ENCODE measurements around the gene ZNF846.
"Not testable (repeated sequence)": the region's sequence is repeated elsewhere in the genome, so short reads cannot be mapped to it uniquely, and the experiment has no call there.

ZNF846 gene

GRCh38 chr19:9768175-9769112 is at the start of gene ZNF846:
ZNF846 (minus strand) TSS chr19:9768738; CDS start chr19:9764950, 3,788 bp downstream.
- DNase-seq = peak; percentile 86

GRCh38 chr19:9818175-9818733 is 49.7 kb upstream of the ZNF846 start:
- no peak for DNase-seq

- DNase-seq = no peak
Measured at GRCh38 chr19:9811139-9811538, 42.6 kb upstream of the ZNF846 start.

GRCh38 chr19:9808855-9809824 is 40.6 kb upstream of the ZNF846 start:
- no peak for DNase-seq

GRCh38 chr19:9806803-9807202 is 38.3 kb upstream of the ZNF846 start:
- no peak for DNase-seq

- no peak for DNase-seq
Measured at GRCh38 chr19:9801976-9802375, 33.4 kb upstream of the ZNF846 start.

GRCh38 chr19:9799162-9799561 is 30.6 kb upstream of the ZNF846 start:
- no peak for DNase-seq

- DNase-seq = no peak
Measured at GRCh38 chr19:9797871-9798270, 29.3 kb upstream of the ZNF846 start.

- DNase-seq = peak; percentile 68
Measured at GRCh38 chr19:9796113-9796773, 27.7 kb upstream of the ZNF846 start.

GRCh38 chr19:9793071-9793591 is 24.6 kb upstream of the ZNF846 start:
- DNase-seq = peak; percentile 32

- DNase-seq = peak; percentile 92
Measured at GRCh38 chr19:9792206-9793070, 23.9 kb upstream of the ZNF846 start.

- DNase-seq = peak; percentile 80
Measured at GRCh38 chr19:9791552-9792205, 23.1 kb upstream of the ZNF846 start.

GRCh38 chr19:9791073-9791367 is 22.5 kb upstream of the ZNF846 start:
- DNase-seq = not testable (repeated sequence)

- not testable (repeated sequence) for DNase-seq
Measured at GRCh38 chr19:9789579-9789978, 21.0 kb upstream of the ZNF846 start.

- no peak for DNase-seq
Measured at GRCh38 chr19:9789066-9789465, 20.5 kb upstream of the ZNF846 start.

GRCh38 chr19:9788604-9789003 is 20.1 kb upstream of the ZNF846 start:
- DNase-seq = not testable (repeated sequence)

- no peak for DNase-seq
Measured at GRCh38 chr19:9786819-9787218, 18.3 kb upstream of the ZNF846 start.

- no peak for DNase-seq
Measured at GRCh38 chr19:9786342-9786741, 17.8 kb upstream of the ZNF846 start.

GRCh38 chr19:9785367-9786331 is 17.1 kb upstream of the ZNF846 start:
- peak; percentile 92 for DNase-seq

- DNase-seq = not testable (repeated sequence)
Measured at GRCh38 chr19:9784163-9784496, 15.6 kb upstream of the ZNF846 start.
